Keratinocyte (primary cell): ENCODE results near the gene UROC1. TPM values are rescaled to one million over a fixed set of nuclear protein-coding genes. Genes with fewer than 3 reads are reported as not detected.

Source experiments
- DNase-seq: peaks from one replicate; pipeline ENCODE4 v3.0.0-alpha.2; 2011; ENCODE audit warnings: low read depth, missing footprints, low spot score
- FAIRE-seq: peaks from 2 replicates; lab custom pipeline; 2011; peaks lifted over from hg19 to GRCh38; lab: Jason Lieb, UNC
- H2AFZ ChIP-seq: 2 replicates; pipeline ENCODE4 v1.6.0; 2012; ENCODE audit warnings: low read length, control low read depth, inconsistent platforms; ENCODE audit not compliant: control insufficient read depth
- H3K27ac ChIP-seq: 2 replicates; pipeline ENCODE4 v1.5.1; 2011; ENCODE audit warnings: low read length; ENCODE audit not compliant: control insufficient read depth, insufficient read depth
- H3K27me3 ChIP-seq: 3 replicates; pipeline ENCODE4 v1.6.0; 2011; ENCODE audit warnings: low read length; ENCODE audit not compliant: control insufficient read depth, insufficient read depth; ENCODE audit errors: extremely low read depth
- H3K36me3 ChIP-seq, 2 experiments: 2 replicates in 1 of 2; 3 replicates in 1 of 2; pipeline ENCODE4 v1.5.1; 2011; ENCODE audit warnings: low read length in 2 of 2, mild to moderate bottlenecking in 1 of 2; ENCODE audit not compliant: control insufficient read depth in 2 of 2, insufficient read depth in 2 of 2; ENCODE audit errors: extremely low read depth in 1 of 2
- H3K4me1 ChIP-seq: 3 replicates; pipeline ENCODE4 v1.5.1; 2011; ENCODE audit warnings: low read length; ENCODE audit not compliant: control insufficient read depth, insufficient read depth; ENCODE audit errors: extremely low read depth
- H3K4me2 ChIP-seq: 3 replicates; pipeline ENCODE4 v1.6.0; 2011; ENCODE audit warnings: low read depth, low read length; ENCODE audit not compliant: control insufficient read depth, insufficient read depth; ENCODE audit errors: extremely low read depth
- H3K4me3 ChIP-seq, 3 experiments: fragments of 200-600 bp in 1 of 3; sonication (generic) in 1 of 3; 2 replicates in 2 of 3; 3 replicates in 1 of 3; pipeline ENCODE4 v1.5.1; 2011 to 2016; ENCODE audit warnings: low read length in 3 of 3, mild to moderate bottlenecking in 3 of 3, control low read depth in 2 of 3, inconsistent platforms in 1 of 3, low read depth in 1 of 3, mixed read lengths in 1 of 3, mixed run types in 1 of 3, moderate library complexity in 1 of 3; ENCODE audit not compliant: control insufficient read depth in 2 of 3, insufficient read depth in 2 of 3; ENCODE audit errors: extremely low read depth in 1 of 3
- H3K79me2 ChIP-seq: 2 replicates; pipeline ENCODE4 v1.6.0; 2012; ENCODE audit warnings: low read length; ENCODE audit not compliant: control insufficient read depth, insufficient read depth
- H3K9ac ChIP-seq: 3 replicates; pipeline ENCODE4 v1.6.0; 2011; ENCODE audit warnings: low read length; ENCODE audit not compliant: control insufficient read depth, insufficient read depth; ENCODE audit errors: extremely low read depth
- H3K9me1 ChIP-seq: 3 replicates; pipeline ENCODE4 v1.6.0; 2011; ENCODE audit warnings: low read length; ENCODE audit not compliant: control insufficient read depth, insufficient read depth; ENCODE audit errors: extremely low read depth
- H3K9me3 ChIP-seq: 2 replicates; pipeline ENCODE4 v1.5.1; 2012; ENCODE audit warnings: low read depth, low read length; ENCODE audit not compliant: control insufficient read depth
- H4K20me1 ChIP-seq: 3 replicates; pipeline ENCODE4 v1.6.0; 2011; ENCODE audit warnings: low read length; ENCODE audit not compliant: control insufficient read depth, insufficient read depth; ENCODE audit errors: extremely low read depth
- EZH2 ChIP-seq: IDR thresholded peaks from one replicate; pipeline ENCODE4 v1.6.1; 2012; ENCODE audit warnings: inconsistent platforms, mild to moderate bottlenecking, low read length, moderate library complexity
- dilution Hi-C: fragments of 300-500 bp; cut with MboI; formaldehyde crosslinking; loops from one replicate; pipeline ENCODE4 v1.7.0; 2020; ENCODE audit warnings: low sequenced_read_pairs; ENCODE audit not compliant: extremely low pct_ligation_motif_present
- polyA plus RNA-seq, 5 experiments: library from polyadenylated mRNA; depleted of rRNA in 3 of 5; stranded (reverse) in 3 of 5; stranded (forward) in 1 of 5; unstranded in 1 of 5; fragments of >200 nt; gene quantifications; 1 replicate in 1 of 5; 2 replicates in 3 of 5; 3 replicates in 1 of 5; pipeline versions ENCODE4 v1.2.1 to v1.2.3, GENCODE V29; 2011 to 2012; ENCODE audit warnings: missing spikeins in 2 of 5, low read depth in 1 of 5, low replicate concordance in 1 of 5
- TF ChIP-seq, protein P1 (sequence below), 3 experiments: IDR thresholded peaks in 1 of 3; conservative IDR thresholded peaks in 1 of 3; optimal IDR thresholded peaks in 1 of 3; 2 replicates in 2 of 3; 3 replicates in 1 of 3; pipeline versions ENCODE3 to v1.5.1; 2011; ENCODE audit warnings: low read length in 3 of 3, mild to moderate bottlenecking in 3 of 3, moderate library complexity in 2 of 3, control low read depth in 1 of 3, inconsistent platforms in 1 of 3; ENCODE audit not compliant: insufficient read depth in 2 of 3; ENCODE audit errors: extremely low read depth in 1 of 3

Gene UROC1
- polyA plus RNA-seq, 1 donor (not counting 4 experiments of a cell fraction or from before 2014, with no cell fraction given), result not detected

DNA sequence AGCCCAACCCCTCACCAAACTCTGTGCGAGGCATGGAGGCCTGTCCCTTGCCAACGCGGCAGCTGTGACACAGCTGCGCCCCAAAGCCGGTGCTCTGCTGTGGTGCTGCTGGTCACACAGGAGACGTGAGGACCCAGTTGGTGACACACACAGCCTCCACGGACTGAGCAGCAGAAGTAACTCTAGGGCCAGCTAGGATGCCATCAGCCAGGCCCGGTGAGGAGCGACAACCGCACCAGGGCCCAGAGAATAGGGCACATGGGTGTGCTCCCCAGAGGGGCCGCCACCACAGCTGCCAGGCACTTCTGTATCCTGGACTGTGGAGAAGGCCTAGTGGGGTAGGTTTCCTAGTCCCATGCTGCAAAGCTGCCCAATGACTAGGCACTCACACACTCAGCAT lies 52.6 kb downstream of the UROC1 start:
- Histone ChIP-seq H2AFZ (no peak overlapping the region), H3K79me2 (peaks cover 26% of the 10 kb centered on the region), H3K27me3 (no peaks in the 10 kb centered on the region), H3K4me2 (no peak overlapping the region), H3K9me3 (no peaks in the 10 kb centered on the region), H3K36me3 (peaks cover 46 to 48% of the 10 kb centered on the region in 2 experiments), H3K27ac (no peak overlapping the region), H3K9ac (no peak overlapping the region), H3K4me1 (no peaks in the 10 kb centered on the region), H4K20me1 (no peaks in the 10 kb centered on the region), H3K4me3 (no peak overlapping the region), H3K9me1 (no peaks in the 10 kb centered on the region)
- TF ChIP-seq, protein P1, sequence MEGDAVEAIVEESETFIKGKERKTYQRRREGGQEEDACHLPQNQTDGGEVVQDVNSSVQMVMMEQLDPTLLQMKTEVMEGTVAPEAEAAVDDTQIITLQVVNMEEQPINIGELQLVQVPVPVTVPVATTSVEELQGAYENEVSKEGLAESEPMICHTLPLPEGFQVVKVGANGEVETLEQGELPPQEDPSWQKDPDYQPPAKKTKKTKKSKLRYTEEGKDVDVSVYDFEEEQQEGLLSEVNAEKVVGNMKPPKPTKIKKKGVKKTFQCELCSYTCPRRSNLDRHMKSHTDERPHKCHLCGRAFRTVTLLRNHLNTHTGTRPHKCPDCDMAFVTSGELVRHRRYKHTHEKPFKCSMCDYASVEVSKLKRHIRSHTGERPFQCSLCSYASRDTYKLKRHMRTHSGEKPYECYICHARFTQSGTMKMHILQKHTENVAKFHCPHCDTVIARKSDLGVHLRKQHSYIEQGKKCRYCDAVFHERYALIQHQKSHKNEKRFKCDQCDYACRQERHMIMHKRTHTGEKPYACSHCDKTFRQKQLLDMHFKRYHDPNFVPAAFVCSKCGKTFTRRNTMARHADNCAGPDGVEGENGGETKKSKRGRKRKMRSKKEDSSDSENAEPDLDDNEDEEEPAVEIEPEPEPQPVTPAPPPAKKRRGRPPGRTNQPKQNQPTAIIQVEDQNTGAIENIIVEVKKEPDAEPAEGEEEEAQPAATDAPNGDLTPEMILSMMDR (optimal IDR thresholded peaks at IDR 0.05 in 1 of 3, IDR thresholded peaks at IDR 0.05 in 1 of 3, conservative IDR thresholded peaks at IDR 0.05 in 1 of 3; ENCODE audit: extremely low read depth in 1 of 3, insufficient read depth in 2 of 3, low read length in 3 of 3), result no peak
- TF ChIP-seq EZH2, result no peak
- dilution Hi-C loops, result no loop called here
- FAIRE-seq (no peak), DNase-seq (no peak)

- TF ChIP-seq, protein P1 (optimal IDR thresholded peaks at IDR 0.05 in 1 of 3, IDR thresholded peaks at IDR 0.05 in 1 of 3, conservative IDR thresholded peaks at IDR 0.05 in 1 of 3; ENCODE audit: extremely low read depth in 1 of 3, insufficient read depth in 2 of 3, low read length in 3 of 3), result no peak
- TF ChIP-seq EZH2, result no peak
- Histone ChIP-seq H3K27me3 (no peaks in the 10 kb centered on the region), H3K9me1 (no peaks in the 10 kb centered on the region), H2AFZ (no peak overlapping the region), H3K79me2 (peaks cover 21% of the 10 kb centered on the region), H3K4me2 (no peak overlapping the region), H3K4me3 (no peak overlapping the region), H3K4me1 (no peaks in the 10 kb centered on the region), H3K27ac (no peak overlapping the region), H3K9me3 (no peaks in the 10 kb centered on the region), H4K20me1 (no peaks in the 10 kb centered on the region), H3K9ac (no peak overlapping the region), H3K36me3 (peaks cover 43% of the 10 kb centered on the region in 2 experiments)
- no peak for DNase-seq
- FAIRE-seq, result no peak
- dilution Hi-C loops, result no loop called here
Measured at GRCh38 chr3:126464494-126464893, 53.1 kb downstream of the UROC1 start.
